Astrocyte of the cerebellum (primary cell): ENCODE results near the gene IRAK3.

Source experiments
- DNase-seq: peaks from one replicate; pipeline ENCODE4 v3.0.0-alpha.2; 2011; ENCODE audit warnings: low read depth
- H3K4me3 ChIP-seq: 2 replicates; pipeline ENCODE4 v1.5.1; 2011; ENCODE audit warnings: mild to moderate bottlenecking, low read depth, low read length, moderate library complexity
- CTCF ChIP-seq: IDR thresholded peaks from 2 replicates; pipeline ENCODE4 v1.5.1; 2012; ENCODE audit warnings: low read length, low read depth, moderate library complexity, mild to moderate bottlenecking; ENCODE audit errors: missing control alignments
- in situ Hi-C: cut with HindIII; loops from 2 replicates; pipeline ENCODE4 v1.10.0; 2017; ENCODE audit warnings: low sequenced_read_pairs

The IRAK3 gene

GRCh38 chr12:66195242-66195641 lies 6.2 kb downstream of the IRAK3 start:
- TF ChIP-seq CTCF: no peak
- in situ Hi-C loops: no loop called here
- no peak overlapping the region for H3K4me3 ChIP-seq
- DNase-seq: no peak

- no peak overlapping the region for H3K4me3 ChIP-seq
- no peak for DNase-seq
- no peak for TF ChIP-seq CTCF
- in situ Hi-C loops: no loop called here
Measured at GRCh38 chr12:66196806-66197205, 7.8 kb downstream of the IRAK3 start.

DNA sequence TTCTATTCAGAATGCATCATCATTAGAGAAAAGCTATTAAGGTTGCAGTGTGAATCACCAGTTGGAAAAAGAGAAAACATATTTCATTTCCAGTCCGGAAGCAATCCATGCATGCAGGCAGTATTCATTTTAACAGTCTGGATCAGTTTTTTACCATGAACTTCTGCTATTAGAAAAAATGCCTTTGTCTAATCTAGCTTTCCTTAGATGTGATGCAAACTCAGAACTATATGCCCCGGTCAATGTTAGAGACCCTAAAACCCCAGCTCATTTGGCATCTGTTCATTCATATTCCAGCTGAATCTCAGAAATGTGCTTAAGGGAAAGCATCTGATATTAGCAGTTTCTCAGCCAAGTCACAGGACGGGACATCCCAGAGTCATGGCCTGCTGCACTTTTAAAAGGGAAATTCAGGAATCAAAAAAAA lies 8.5 kb downstream of the IRAK3 start:
- in situ Hi-C loops: no loop called here
- DNase-seq: no peak
- TF ChIP-seq CTCF: no peak
- no peak overlapping the region for H3K4me3 ChIP-seq

DNA sequence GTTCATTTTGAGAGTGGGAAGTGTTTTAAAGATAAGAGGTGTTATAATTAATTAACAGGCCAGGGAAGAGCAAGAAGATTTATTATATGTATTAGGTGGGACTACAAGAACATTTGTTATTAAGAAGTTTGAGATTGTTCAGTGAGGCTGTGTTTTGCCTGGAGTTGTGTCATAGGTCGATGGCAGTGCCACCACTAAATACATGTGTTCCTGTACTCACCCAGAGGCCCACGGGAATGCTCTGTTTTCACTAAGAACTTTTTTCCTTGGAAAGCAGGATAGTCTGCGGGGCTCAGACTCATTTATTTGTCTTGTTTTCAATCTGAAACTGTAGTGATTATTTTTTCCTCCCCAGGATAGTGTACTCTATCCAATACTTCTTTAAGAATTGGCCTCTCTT lies 10.1 kb downstream of the IRAK3 start:
- H3K4me3 ChIP-seq: no peak overlapping the region
- no peak for TF ChIP-seq CTCF
- in situ Hi-C loops: no loop called here
- no peak for DNase-seq

GRCh38 chr12:66199831-66200509 lies 11.0 kb downstream of the IRAK3 start:
- no peak for TF ChIP-seq CTCF
- H3K4me3 ChIP-seq: no peak overlapping the region
- in situ Hi-C loops: no loop called here
- DNase-seq: no peak

DNA sequence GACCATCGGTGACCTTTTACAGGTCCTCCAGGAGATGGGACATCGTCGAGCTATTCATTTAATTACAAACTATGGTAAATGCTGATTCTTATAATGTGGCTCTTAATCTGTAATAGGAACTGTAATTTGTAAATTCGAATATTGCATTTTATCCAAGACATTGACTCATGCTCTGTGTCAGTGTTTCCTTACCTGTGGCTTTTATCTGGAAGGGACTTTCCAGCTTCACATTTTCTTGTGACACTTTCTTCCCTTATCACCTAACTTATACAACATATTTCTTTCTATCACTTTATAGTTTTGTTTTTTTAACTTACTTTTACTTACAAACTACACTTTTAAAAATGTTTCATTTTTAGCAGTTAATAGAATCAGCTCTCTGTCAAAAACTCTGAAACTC lies 14.8 kb downstream of the IRAK3 start:
- no peak for TF ChIP-seq CTCF
- in situ Hi-C loops: no loop called here
- H3K4me3 ChIP-seq: no peak overlapping the region
- DNase-seq: no peak
